NCI-H526 (cell line): ENCODE data around the gene TMPRSS9.
"Not testable (repeated sequence)": the region's sequence is repeated elsewhere in the genome, so short reads cannot be mapped to it uniquely, and the experiment has no call there.

Experiments
- DNase-seq, 2 experiments: peaks; one replicate each; lab custom pipeline; 2025; lab: John Stamatoyannopoulos, UW

The TMPRSS9 gene

GRCh38 chr19:2461751-2462634, 101.9 kb downstream of the TMPRSS9 start:
- DNase-seq: peak in 1 of 2 experiments; percentile 18

- DNase-seq: peak in 1 of 2 experiments; percentile 76
These were observed 102.8 kb downstream of the TMPRSS9 start for GRCh38 chr19:2462635-2463421.

- not testable (repeated sequence) for DNase-seq
These were observed 103.6 kb downstream of the TMPRSS9 start for GRCh38 chr19:2463694-2464093.

- DNase-seq: no peak
These were observed 104.3 kb downstream of the TMPRSS9 start for GRCh38 chr19:2464389-2464788.

GRCh38 chr19:2468596-2468995, 108.5 kb downstream of the TMPRSS9 start:
- DNase-seq: no peak

- DNase-seq: no peak
These were observed 109.2 kb downstream of the TMPRSS9 start for GRCh38 chr19:2469102-2469914.

- not testable (repeated sequence) for DNase-seq
These were observed 109.8 kb downstream of the TMPRSS9 start for GRCh38 chr19:2469915-2470200.

- peak in 1 of 2 experiments; percentile 72 for DNase-seq
These were observed 114.4 kb downstream of the TMPRSS9 start for GRCh38 chr19:2474232-2475017.

- peak in 1 of 2 experiments; percentile 35 for DNase-seq
These were observed 115.1 kb downstream of the TMPRSS9 start for GRCh38 chr19:2475018-2475701.
